Transverse colon (tissue), 3 donors: ENCODE data around the gene NELL2.

Experiments used
- CTCF ChIP-seq, 5 experiments: fragments of 200-600 bp in 3 of 5; fragments of 450-650 bp in 2 of 5; sonication (generic) in 3 of 5; IDR thresholded peaks; 1 replicate in 2 of 5; 2 replicates in 3 of 5; pipeline ENCODE4 v1.5.1; 2016 to 2017; ENCODE audit warnings: antibody characterized with exemption in 5 of 5, inconsistent platforms in 3 of 5, mild to moderate bottlenecking in 2 of 5, moderate library complexity in 1 of 5
- EP300 ChIP-seq: sonication (generic); formaldehyde crosslinking; IDR thresholded peaks from one replicate; pipeline ENCODE4 v1.6.1; 2017; ENCODE audit warnings: antibody characterized with exemption, low read depth
- POLR2A ChIP-seq: fragments of 450-650 bp; IDR thresholded peaks from one replicate; pipeline ENCODE4 v1.6.1; 2016; ENCODE audit warnings: antibody characterized with exemption, mild to moderate bottlenecking, moderate library complexity

- no peak for TF ChIP-seq EP300
- no peak for TF ChIP-seq CTCF (IDR thresholded peaks at IDR 0.05)
- TF ChIP-seq POLR2A: no peak
Observed at GRCh38 chr12:44504799-44505198, 371.3 kb downstream of the NELL2 start.
